DND-41 (cell line): ENCODE measurements around the gene ZBTB11.
"Not testable (repeated sequence)": the region's sequence is repeated elsewhere in the genome, so short reads cannot be mapped to it uniquely, and the experiment has no call there.

Experiments
- ATAC-seq: fragments of 200-7000 bp; cut with Tn5 transposase; 3 replicates; pipeline ENCODE4 v1.9.1; 2021; ENCODE audit warnings: low read depth; ENCODE audit not compliant: insufficient read depth
- DNase-seq: peaks from one replicate; pipeline ENCODE4 v3.0.0-alpha.2; 2020
- H2AFZ ChIP-seq: 2 replicates; pipeline ENCODE4 v1.6.0; 2012; ENCODE audit warnings: low read depth, low read length
- H3K27ac ChIP-seq: 2 replicates; pipeline ENCODE4 v1.5.1; 2012; ENCODE audit warnings: low read length, inconsistent platforms
- H3K27me3 ChIP-seq: fragments of 200-600 bp; sonication (generic); 2 replicates; pipeline ENCODE4 v1.6.0; 2012; ENCODE audit warnings: low read length, mild to moderate bottlenecking, inconsistent platforms; ENCODE audit not compliant: insufficient read depth, poor library complexity
- H3K36me3 ChIP-seq: 2 replicates; pipeline ENCODE4 v1.5.1; 2012; ENCODE audit warnings: low read length, inconsistent platforms; ENCODE audit not compliant: insufficient read depth
- H3K4me1 ChIP-seq: 2 replicates; pipeline ENCODE4 v1.5.1; 2012; ENCODE audit warnings: mild to moderate bottlenecking, low read length; ENCODE audit not compliant: insufficient read depth
- H3K4me2 ChIP-seq: 2 replicates; pipeline ENCODE4 v1.6.0; 2012; ENCODE audit warnings: mild to moderate bottlenecking, moderate library complexity, low read length, inconsistent platforms; ENCODE audit not compliant: insufficient read depth
- H3K4me3 ChIP-seq, 2 experiments: fragments of 200-600 bp in 1 of 2; shearing (Covaris generic) in 1 of 2; 2 replicates each; pipeline ENCODE4 v1.5.1; 2012 to 2016; ENCODE audit warnings: inconsistent platforms in 2 of 2, low read length in 2 of 2, mild to moderate bottlenecking in 2 of 2, low read depth in 1 of 2, moderate library complexity in 1 of 2
- H3K79me2 ChIP-seq: 2 replicates; pipeline ENCODE4 v1.6.0; 2012; ENCODE audit warnings: low read length, inconsistent platforms; ENCODE audit not compliant: insufficient read depth
- H3K9ac ChIP-seq: 2 replicates; pipeline ENCODE4 v1.6.0; 2012; ENCODE audit warnings: low read depth, mild to moderate bottlenecking, inconsistent platforms, low read length, moderate library complexity
- H3K9me3 ChIP-seq: 2 replicates; pipeline ENCODE4 v1.5.1; 2012; ENCODE audit warnings: low read length, moderate library complexity, mild to moderate bottlenecking, inconsistent platforms; ENCODE audit not compliant: insufficient read depth, severe bottlenecking
- H4K20me1 ChIP-seq: 2 replicates; pipeline ENCODE4 v1.6.0; 2012; ENCODE audit warnings: low read length; ENCODE audit not compliant: insufficient read depth
- CTCF ChIP-seq: IDR thresholded peaks from 2 replicates; pipeline ENCODE4 v1.5.1; 2012; ENCODE audit warnings: borderline replicate concordance, low read length, moderate library complexity, mild to moderate bottlenecking; ENCODE audit not compliant: poor library complexity, severe bottlenecking; ENCODE audit errors: extremely low read depth
- EZH2 ChIP-seq: IDR thresholded peaks from 3 replicates; pipeline ENCODE4 v1.6.1; 2012; ENCODE audit warnings: borderline replicate concordance, low read depth, mild to moderate bottlenecking, moderate library complexity, low read length, inconsistent platforms; ENCODE audit not compliant: severe bottlenecking

ZBTB11 gene

GRCh38 chr3:101719604-101720185 is 42.8 kb upstream of the ZBTB11 start:
- no peak overlapping the region for H3K4me2 ChIP-seq
- TF ChIP-seq EZH2 (no peak), CTCF (no peak)
- H2AFZ ChIP-seq = no peak overlapping the region
- ATAC-seq = no peak
- no peak for DNase-seq
- H3K9me3 ChIP-seq = no peaks in the 10 kb centered on the region
- H4K20me1 ChIP-seq = no peaks in the 10 kb centered on the region
- no peak overlapping the region for H3K4me3 ChIP-seq
- H3K4me1 ChIP-seq = peaks cover 17% of the 10 kb centered on the region
- H3K27ac ChIP-seq = no peak overlapping the region
- no peaks in the 10 kb centered on the region for H3K79me2 ChIP-seq
- no peaks in the 10 kb centered on the region for H3K27me3 ChIP-seq
- H3K9ac ChIP-seq = no peak overlapping the region
- no peaks in the 10 kb centered on the region for H3K36me3 ChIP-seq

- ATAC-seq = no peak
- H3K9me3 ChIP-seq = no peaks in the 10 kb centered on the region
- no peak for DNase-seq
- H3K79me2 ChIP-seq = no peaks in the 10 kb centered on the region
- H3K4me3 ChIP-seq = no peak overlapping the region
- TF ChIP-seq CTCF (no peak), EZH2 (no peak)
- no peak overlapping the region for H3K4me2 ChIP-seq
- no peak overlapping the region for H3K27ac ChIP-seq
- H3K4me1 ChIP-seq = peaks cover 9% of the 10 kb centered on the region
- no peak overlapping the region for H3K9ac ChIP-seq
- no peak overlapping the region for H2AFZ ChIP-seq
- no peaks in the 10 kb centered on the region for H4K20me1 ChIP-seq
- H3K36me3 ChIP-seq = no peaks in the 10 kb centered on the region
- H3K27me3 ChIP-seq = no peaks in the 10 kb centered on the region
Measured at GRCh38 chr3:101718455-101718854, 41.5 kb upstream of the ZBTB11 start.

GRCh38 chr3:101709126-101709525 is 32.2 kb upstream of the ZBTB11 start:
- H3K9me3 ChIP-seq = no peaks in the 10 kb centered on the region
- H3K4me2 ChIP-seq = no peak overlapping the region
- no peak overlapping the region for H2AFZ ChIP-seq
- H3K36me3 ChIP-seq = no peaks in the 10 kb centered on the region
- no peaks in the 10 kb centered on the region for H3K79me2 ChIP-seq
- no peaks in the 10 kb centered on the region for H3K4me1 ChIP-seq
- DNase-seq (no peak), ATAC-seq (no peak)
- H3K4me3 ChIP-seq = no peak overlapping the region
- H3K9ac ChIP-seq = no peak overlapping the region
- H3K27ac ChIP-seq = no peak overlapping the region
- H4K20me1 ChIP-seq = no peaks in the 10 kb centered on the region
- no peaks in the 10 kb centered on the region for H3K27me3 ChIP-seq
- TF ChIP-seq CTCF (no peak), EZH2 (no peak)

- H3K4me1 ChIP-seq, H4K20me1 ChIP-seq, DNase-seq, ATAC-seq, H3K27me3 ChIP-seq, H3K4me3 ChIP-seq, H2AFZ ChIP-seq, H3K36me3 ChIP-seq, H3K27ac ChIP-seq, H3K9ac ChIP-seq, H3K9me3 ChIP-seq, H3K79me2 ChIP-seq, H3K4me2 ChIP-seq: not testable (repeated sequence)
Measured at GRCh38 chr3:101704639-101705038, 27.7 kb upstream of the ZBTB11 start.
